Stimulated activated CD8-positive, alpha-beta memory T cell treated with anti-CD3 and anti-CD28 coated beads, Interleukin-12 subunit alpha, Interleukin-12 subunit beta, amount 100 ng/mL, for 24 hours (primary cell): ENCODE data around the gene EPHA6.
"Not testable (repeated sequence)": the region's sequence is repeated elsewhere in the genome, so short reads cannot be mapped to it uniquely, and the experiment has no call there.

Experiments used
- DNase-seq: peaks from one replicate; pipeline ENCODE4 v3.0.0-alpha.2; 2020; ENCODE audit errors: extremely low read depth

The EPHA6 gene

DNA sequence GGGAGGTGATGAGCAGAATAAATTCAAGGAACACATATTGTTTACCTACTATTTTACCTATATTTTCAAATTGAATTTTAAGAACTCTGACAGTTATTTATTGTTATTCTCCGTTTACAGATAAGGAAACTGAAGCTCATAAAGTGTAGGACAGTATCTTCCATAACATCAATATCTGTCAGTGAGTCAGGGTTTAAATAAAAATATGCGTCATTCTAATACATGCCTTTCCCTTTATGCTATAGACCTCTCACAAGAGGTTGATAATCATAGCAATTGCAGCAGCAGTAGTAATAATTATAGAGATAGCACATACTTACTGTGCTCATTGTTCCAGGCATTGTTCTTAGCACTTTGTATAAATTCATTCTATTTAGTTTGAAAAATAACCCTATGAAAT is 101.1 kb downstream of the EPHA6 start:
- DNase-seq = no peak

DNA sequence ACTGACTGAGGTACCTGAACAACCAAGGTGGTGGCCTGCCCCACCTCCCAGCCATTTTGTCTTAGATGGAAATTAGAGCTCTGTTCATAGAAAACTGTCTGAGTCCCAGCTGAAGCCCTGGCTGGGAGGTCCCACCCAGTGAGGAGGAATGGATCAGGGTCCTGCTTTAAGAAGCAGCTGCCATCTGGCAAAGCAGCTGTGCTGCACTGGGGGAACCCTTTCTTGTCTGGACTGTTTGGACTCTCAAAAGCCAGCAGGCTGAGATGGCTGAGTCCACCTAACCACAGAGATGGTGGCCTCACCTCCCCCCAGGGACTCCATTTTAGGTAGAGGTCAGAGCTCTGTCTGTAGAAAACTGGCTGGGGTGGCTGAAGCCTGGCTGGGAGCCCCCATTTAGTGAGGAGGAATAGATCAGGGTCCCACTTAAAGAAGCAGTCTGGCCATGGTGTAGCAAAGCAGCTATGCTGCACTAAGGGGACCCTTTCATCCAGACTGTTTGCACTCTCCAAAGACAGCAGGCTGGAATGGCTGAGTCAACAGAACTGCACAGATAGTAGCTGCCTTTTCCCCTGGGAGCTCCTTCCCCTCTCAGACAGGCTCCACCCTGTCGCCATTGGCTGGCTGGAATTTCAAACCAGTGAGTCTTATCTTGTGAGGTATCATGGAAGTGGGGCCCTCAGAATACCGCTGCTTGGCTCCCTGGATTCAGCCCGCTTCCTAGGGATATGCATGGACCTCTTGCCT is 116.9 kb downstream of the EPHA6 start:
- no peak for DNase-seq

DNA sequence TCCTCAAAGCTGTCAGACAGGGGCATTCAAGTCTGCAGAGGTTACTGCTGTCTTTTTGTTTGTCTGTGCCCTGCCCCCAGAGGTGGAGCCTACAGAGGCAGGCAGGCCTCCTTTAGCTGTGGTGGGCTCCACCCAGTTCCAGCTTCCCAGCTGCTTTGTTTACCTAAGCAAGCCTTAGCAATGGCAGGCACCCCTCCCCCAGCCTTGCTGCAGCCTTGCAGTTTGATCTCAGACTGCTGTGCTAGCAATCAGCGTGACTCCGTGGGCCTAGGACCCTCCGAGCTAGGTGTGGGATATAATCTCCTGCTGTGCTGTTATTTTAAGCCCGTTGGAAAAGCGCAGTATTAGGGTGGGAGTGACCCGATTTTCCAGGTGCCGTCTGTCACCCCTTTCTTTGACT is 127.7 kb downstream of the EPHA6 start:
- not testable (repeated sequence) for DNase-seq

DNA sequence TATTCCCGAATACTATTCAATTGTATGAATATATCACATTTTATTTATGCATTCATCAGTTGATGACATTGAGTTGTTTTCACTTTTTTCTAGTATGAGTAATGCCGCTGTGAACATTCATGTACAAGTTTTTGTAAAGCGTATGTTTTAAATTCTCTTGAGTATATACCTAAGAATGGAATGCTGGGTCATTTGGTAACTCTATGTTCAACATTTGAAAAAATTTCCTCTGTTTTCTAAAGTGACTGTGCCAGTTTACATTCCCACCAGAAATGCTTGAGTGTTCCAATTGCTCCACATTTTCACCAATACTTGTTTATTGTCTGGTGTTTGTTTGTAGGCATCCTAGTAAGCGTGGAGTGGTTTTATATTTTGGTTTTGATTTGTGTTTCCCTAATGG is 144.5 kb downstream of the EPHA6 start:
- no peak for DNase-seq

DNA sequence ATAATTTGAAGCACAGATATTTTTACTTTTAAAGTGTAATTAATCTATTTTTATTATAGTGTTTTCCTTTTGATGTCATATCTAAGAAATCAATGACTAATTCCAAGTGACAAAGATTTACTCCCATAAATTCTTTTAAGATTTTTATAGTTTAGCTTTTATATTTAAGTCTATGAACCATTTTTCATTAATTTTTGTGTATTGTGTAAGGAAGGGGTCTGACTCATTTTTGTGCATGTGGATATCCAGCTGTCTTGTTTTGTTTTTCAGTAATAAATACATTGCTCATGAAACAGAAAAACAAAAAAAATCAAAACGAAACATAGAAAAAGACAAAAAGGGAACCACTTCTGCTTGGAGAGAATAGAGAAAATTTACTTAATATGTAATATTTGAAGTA is 145.1 kb downstream of the EPHA6 start:
- DNase-seq = no peak

DNA sequence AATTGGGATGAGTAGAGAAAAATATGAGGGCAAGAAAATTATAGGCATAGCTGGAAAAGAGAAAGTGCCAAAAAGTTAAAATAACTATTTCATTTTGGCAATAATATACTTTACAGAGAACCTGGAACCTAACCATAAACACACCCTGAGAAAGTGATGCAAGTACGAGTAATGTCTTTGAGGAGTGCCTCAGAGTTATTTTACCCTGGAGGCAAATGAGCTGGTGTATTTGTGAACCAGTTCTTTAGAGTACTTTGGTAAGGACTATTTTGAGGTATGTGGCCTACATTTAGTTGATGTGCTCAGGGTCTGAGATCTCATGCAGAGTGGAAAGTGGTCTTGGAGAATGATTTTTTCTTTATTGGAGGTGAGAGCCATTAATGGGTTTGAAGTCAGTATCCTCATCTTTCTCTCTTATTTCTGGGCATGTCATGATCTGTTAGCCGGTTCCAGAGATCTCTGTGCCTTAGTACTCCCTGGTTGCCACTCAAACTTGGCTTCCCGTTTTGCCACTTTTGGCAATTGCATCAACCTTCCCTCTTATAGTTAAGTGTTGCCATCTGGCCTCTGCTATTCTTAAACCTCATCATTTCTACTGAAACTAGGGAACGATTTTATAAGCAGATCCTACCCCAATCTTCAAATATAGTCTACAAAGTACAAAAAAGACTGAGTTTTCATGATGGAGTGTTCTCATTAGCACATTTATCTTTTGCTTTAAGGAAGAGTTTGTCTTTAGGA is 145.7 kb downstream of the EPHA6 start:
- no peak for DNase-seq

DNA sequence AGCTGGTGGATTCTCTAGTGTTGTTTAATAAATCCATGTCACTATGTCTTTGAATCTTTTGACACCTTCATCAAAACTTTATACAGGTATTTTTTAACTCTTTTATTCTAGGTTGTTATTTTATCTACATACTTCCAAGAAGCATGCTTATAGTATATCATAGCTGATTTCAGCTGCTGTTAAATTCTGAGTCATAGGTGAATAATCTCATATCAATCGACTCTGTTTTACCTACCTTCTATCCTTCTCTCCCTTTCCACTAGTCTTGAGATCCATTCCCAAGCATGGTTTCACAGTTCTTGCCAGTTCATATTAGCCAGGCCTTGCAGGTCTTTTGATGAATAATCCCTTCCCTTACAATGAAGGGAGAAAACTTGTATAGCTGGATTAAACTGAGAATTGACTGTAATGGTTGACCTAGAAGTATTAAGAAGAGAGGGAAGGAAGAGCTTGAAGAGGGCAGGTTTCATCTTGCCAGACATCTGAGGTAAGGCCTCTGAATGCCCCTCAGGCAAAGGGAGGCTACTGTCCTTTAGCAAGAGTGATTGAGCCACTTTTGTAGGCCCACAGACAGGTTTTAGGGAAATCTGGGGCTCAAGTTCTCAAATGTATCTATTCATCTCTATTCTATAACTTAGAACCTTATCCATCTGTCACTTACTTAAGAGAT is 146.4 kb downstream of the EPHA6 start:
- DNase-seq = no peak

DNA sequence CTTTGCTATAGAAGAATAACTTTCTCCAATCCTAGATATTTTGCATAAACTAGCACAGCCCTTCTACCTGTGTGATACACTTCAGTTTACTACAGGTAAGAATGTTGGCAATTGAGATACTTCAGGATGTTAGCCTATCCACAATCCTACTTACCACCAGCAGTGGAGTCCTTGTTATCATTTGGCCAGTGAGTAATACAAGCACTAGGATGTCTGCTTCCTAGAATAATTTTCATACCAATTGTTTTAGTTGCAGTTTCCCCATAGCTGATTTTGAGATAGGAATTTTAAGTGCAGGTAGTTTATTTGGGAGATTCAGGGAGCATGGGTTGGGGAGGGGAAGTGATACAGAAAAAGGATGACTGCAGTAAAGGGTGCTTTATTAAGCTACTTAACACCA is 147.2 kb downstream of the EPHA6 start:
- no peak for DNase-seq

DNA sequence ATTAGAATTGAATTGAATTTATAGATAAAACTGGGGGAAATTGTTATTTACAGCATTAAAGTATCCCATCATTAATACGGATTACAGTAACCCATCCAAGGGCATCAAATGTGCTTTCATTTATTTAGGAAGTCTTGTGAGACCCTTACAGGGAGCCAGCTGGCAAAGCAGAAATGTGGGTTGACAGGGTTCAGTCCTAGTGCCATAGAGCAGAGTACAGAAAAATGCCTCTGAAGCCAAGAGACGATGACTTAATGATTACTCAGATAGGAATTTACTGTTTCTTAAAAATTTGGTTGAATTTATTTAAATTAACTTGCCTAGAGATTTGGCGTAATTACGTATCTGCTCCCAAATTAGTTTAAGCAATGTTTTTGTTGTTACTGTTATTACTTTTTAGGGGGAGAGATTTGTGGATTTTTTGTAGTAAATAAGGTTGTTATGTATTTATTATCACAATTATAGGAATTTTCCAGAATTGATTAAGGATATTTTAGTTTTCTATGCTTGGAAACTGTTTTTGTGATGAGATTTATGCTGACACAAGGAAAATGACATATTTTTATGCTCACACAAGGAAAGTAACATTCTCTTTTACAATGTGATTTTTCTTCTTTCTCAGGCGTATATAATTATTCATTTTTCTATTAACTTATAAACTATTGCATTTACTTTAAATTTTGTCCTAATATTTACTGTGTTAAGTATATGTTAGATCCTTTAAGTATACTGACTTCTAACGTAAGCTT is 152.0 kb downstream of the EPHA6 start:
- no peak for DNase-seq

DNA sequence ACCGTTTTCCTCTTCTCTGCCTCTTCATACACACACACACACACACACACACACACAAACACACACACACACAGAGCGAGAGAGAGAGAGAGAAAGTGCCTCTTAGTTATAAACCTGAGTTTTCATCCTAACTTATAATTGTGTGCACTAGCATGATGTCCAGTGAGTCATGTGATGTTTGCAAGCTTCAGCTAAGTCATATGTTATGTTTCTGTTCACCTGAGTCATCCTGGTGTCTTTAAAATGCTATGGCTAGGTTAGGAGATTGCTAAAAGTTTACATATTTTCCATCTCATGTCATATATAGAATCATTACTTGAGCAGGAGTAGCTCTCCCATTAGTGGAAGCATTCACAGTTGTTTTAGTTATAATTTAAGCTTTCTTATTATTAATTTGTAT is 155.8 kb downstream of the EPHA6 start:
- no peak for DNase-seq

DNA sequence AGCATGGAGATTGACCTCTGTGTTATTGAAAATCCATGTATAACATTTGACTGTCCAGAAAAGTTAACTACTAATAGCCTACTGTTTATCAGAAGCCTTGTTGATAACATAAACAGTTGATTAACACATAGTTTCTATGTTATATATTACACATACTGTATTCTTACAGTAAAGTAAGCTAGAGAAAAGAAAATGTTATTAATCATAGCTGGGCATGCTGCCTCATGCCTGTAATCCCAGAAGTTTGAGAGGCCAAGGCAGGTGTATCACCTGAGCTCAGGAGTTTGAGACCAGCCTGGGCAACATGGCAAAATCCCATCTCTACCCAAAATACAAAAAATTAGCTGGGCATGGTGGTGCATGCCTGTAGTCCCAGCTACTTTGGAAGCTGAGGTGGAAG is 163.3 kb downstream of the EPHA6 start:
- DNase-seq = no peak

DNA sequence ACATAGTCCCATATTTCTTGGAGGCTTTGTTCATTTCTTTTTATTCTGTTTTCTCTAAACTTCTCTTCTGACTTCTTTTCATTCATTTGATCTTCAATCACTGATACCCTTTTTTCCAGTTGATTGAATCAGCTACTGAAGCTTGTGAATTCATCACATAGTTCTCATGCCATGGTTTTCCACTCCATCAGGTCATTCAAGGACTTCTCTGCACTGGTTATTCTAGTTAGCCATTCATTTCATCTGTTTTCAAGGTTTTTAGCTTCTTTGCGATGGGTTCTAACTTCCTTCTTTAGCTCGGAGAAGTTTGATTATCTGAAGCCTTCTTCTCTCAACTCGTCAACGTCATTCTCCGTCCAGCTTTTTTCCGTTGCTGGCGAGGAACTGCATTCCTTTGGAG is 169.3 kb downstream of the EPHA6 start:
- not testable (repeated sequence) for DNase-seq

DNA sequence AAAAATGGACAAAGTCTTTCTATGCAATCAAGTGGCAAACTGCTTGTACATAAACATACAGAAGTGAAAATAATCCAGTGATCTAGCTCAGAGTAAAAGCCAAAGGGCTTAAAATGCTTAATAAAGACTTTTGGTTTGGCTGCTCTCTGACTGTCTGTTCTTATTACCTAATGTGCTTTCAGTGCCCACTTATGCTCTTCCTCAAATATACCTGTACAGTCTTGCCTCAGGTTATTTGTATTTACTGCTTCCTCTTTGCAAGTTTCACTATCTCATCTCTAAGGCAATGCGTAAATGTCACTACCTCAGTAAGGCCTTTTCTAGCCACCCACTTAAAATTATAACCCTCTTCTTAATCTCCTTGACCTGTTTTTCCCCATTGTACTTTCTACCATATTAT is 171.8 kb downstream of the EPHA6 start:
- DNase-seq = no peak

DNA sequence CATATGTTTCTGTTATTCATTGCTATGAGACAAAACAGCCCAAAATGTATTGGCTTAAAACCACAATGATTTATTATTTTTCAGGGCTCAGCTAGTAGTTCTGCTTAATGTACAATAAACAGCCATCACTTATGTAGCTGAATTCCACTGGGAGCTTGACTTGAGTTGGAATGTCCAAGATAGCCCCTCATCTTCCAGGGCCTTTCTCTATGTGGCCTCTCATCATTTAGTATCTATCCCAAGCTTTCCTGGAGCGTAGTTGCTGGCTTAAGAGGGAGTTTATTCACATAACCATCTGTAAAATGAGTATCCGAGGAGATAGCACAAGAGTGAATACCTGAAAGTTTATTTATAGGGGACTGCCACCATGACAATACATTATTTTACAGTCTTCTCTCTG is 176.8 kb downstream of the EPHA6 start:
- no peak for DNase-seq

DNA sequence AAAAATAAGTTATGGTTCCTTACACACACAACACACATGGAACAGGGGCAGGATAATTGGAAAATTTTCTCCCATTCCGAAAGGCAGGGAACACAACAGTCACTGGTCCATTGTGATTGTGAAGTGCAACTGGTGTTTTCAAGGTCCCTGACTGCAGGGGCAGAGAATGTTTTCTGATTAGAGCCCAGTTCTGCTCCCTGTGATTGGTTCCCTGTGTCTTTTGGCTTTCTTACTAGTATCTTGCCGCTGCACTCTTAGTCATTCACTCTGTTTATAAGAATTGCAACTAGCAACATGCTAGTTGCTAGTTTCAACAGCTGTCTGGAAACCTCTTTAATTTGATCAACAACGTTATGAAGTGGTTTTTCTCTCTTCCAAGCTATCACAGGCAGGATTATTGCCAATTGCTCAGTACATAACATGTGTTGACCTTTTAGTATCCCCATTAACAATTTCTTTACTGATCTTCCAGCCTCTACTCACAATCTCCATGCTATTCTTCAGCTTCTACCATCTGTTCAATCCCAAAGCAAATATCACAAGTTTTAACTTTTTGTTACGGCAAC is 177.5 kb downstream of the EPHA6 start:
- no peak for DNase-seq

DNA sequence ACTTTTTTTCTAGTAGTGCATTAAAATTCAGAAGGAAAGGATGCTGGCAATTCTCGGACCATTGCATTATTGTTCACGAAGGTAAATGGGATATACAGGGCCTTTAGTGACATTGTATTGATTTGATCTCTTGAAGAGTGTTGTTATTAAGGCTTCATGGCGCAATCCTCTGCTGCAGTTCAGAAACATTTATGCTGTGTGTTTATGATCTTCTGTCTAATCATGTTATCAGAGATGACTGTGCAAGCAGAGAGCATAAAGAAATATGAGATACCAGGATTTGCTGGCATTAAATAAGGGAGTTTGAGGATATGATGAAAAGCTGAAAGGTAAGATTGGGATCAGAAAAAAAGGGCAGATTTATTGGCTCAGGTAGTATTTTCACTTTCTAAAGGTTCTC is 180.6 kb downstream of the EPHA6 start:
- DNase-seq = no peak

DNA sequence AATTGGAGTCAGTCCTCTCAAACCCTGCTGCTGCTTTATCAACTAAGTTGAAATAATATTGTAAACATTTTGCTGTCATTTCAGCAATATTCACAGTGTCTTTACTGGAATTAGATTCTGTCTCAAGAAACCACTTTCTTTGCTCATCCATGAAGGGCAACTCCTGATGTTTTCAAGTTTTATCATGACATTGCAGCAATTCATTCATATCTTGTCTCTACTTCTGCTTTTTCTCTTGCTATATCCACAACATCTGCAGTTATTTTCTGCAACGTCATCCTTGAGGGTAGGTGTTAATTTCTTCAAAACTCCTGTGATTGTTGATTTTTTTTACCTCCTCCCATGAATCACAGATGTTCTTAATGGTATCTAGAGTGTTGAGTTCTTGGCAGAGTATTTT is 181.6 kb downstream of the EPHA6 start:
- no peak for DNase-seq

DNA sequence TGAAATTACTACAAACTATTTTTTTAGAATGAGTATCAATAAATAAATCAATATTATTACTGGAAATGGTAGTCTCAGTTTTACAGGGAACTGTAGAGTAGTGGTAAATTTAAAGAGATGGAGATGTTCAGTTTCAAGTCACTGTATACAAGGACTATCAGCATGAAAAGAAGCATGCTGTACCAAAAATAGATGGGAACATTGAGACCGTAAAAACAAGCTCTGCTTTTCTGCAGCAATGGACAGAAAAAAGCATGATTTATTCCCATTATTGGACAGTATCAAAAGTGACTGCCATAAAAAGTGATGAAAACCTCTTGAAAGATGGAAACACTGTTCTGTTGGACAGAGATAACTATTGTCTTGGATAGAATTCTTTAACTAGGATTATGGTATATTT is 187.2 kb downstream of the EPHA6 start:
- no peak for DNase-seq

DNA sequence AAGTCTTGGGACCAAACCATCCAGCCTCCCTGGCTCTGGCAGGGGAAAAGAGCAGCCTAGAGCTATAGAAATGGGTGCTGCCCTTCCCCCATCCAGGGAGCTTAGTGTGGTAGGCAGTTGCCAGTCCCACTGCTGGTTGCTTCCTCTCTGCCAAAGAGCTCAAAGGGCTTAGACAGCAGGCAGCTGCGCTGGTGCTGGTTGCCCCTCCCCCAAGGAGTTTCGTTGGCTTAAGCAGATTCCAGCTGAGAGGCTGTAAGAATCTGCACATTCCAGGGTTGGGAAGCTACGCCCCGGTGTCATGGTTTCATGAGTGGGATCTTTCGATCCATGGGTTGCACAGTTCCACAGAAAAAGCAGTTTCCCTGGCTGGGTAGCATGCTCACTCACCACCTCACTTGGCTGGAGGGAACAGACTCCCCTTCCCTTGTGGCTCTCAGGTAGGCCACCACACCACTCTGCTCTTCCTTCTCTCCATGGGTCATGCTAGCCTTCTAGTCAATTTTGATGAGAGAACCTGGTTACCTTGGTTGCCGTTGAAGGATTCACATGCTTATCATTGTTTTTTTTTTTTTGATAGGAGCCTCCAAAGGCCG is 195.1 kb downstream of the EPHA6 start:
- no peak for DNase-seq

DNA sequence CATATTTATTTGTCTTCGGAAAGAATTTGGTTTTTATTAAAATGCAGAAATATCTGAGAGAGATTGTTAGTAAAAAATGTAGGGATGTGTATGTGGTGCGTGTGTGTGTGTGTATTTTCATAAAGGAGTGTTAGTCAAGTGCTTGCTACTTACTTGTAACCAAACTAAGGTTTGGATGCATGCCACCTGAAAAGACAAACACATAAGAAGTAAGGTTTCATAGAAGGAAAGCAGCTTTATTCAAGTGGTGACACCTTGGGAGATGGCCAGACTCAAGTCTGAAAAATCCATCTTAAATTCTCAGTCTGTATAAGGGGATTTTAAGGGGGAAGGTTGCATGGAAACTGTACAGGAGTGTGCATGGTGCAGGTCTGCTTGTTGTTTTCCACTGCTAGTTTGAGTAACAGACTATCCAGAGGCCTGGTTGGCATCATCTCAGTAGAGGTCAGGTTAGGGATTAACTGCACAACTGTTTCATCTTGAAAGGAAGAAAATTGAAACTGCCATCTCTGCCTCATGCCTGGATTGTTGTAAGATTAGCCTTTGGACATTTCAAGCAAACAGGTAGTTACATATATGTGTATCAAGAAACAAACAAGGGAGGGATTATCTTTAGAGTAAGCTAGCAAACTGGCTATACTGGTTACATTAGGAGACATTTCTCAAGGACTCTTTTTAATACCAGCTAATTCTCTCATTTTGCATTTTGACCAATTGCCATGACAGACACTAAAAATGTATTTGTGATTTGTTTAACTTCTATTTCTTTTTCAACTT is 196.7 kb downstream of the EPHA6 start:
- no peak for DNase-seq

DNA sequence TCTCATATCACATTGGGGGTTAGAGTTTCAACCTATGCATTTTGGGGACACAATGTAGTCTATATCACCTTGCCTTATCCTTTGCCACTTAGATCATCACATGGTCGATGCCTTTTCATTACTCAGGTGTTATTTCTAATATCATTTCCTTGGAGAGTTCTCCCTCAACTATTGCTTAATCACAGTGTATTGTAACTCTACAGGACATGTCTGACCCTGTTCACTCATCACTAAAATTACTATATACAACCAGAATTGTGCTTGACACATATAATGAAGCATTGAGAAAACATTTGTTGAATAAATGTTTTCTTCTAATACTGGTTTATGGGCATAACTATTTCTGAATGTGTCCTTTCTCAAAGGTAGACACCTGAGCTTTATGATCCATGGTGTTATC is 207.4 kb downstream of the EPHA6 start:
- no peak for DNase-seq
